ENCODE measurements around the gene NCAM2. TPM values are rescaled to one million over a fixed set of nuclear protein-coding genes. Genes with fewer than 3 reads are reported as not detected.

Gene NCAM2
- total and polyA plus RNA-seq, 2 of the 8 experiments (the other 6 are each of a cell fraction or from before 2014, with no cell fraction given): 0.14 to 1.1 TPM

- Histone ChIP-seq H4K20me1 (replicated peaks in 1 of 2; ENCODE audit: control insufficient read depth in 1 of 2, insufficient read depth in 2 of 2, low read length in 2 of 2) (no peaks in the 10 kb centered on the region), H2BK12ac (ENCODE audit: low read depth, low read length) (no peak overlapping the region), H3K4me2 (ENCODE audit: insufficient read depth in 1 of 2, low read depth in 2 of 2, low read length in 2 of 2) (no peak overlapping the region), H2BK20ac (ENCODE audit: low read length) (no peak overlapping the region), H3K18ac (ENCODE audit: extremely low read depth, low read length) (no peak overlapping the region), H2BK15ac (ENCODE audit: low read length) (no peak overlapping the region), H3K27ac (ENCODE audit: low read depth, low read length) (no peak overlapping the region), H2BK120ac (replicated peaks; ENCODE audit: low read depth, low read length) (no peak overlapping the region), H3K23ac (ENCODE audit: insufficient read length) (no peak overlapping the region), H3K4ac (replicated peaks; ENCODE audit: insufficient read length, low read depth, low read length) (no peak overlapping the region), H3K9ac (replicated peaks in 1 of 4; ENCODE audit: extremely low read depth in 1 of 4, low read depth in 3 of 4, low read length in 3 of 4) (no peak overlapping the region), H3K27me3 (replicated peaks in 1 of 4; ENCODE audit: control insufficient read depth in 3 of 4, extremely low read depth in 1 of 4, insufficient read depth in 3 of 4, low read length in 3 of 4) (no peaks in the 10 kb centered on the region), H3K79me2 (ENCODE audit: control insufficient read depth in 1 of 2, insufficient read depth in 2 of 2, low read length in 2 of 2) (no peaks in the 10 kb centered on the region), H3K9me3 (ENCODE audit: insufficient read depth in 2 of 2, low read depth in 1 of 2, low read length in 1 of 2) (no peaks in the 10 kb centered on the region), H3K4me1 (replicated peaks in 1 of 4; ENCODE audit: control insufficient read depth in 3 of 4, insufficient read depth in 4 of 4, low read length in 3 of 4) (no peaks in the 10 kb centered on the region), H3K56ac (replicated peaks; ENCODE audit: insufficient read length, low read depth, low read length) (no peak overlapping the region), H4K5ac (ENCODE audit: insufficient read length, low read depth, low read length) (no peak overlapping the region), H3K36me3 (ENCODE audit: control insufficient read depth in 2 of 4, insufficient read depth in 4 of 4, low read length in 3 of 4) (no peaks in the 10 kb centered on the region), H3K4me3 (ENCODE audit: extremely low read depth in 1 of 4, insufficient read depth in 2 of 4, low read depth in 3 of 4, low read length in 4 of 4) (no peak overlapping the region), H3K23me2 (ENCODE audit: low read depth, low read length) (no peaks in the 10 kb centered on the region), H2AFZ (ENCODE audit: low read length) (no peak overlapping the region), H4K91ac (replicated peaks; ENCODE audit: insufficient read length, low read length) (no peak overlapping the region), H2BK5ac (ENCODE audit: low read depth, low read length) (no peak overlapping the region), H3K14ac (ENCODE audit: insufficient read length) (no peak overlapping the region), H2AK5ac (ENCODE audit: low read depth, low read length) (no peak overlapping the region), H4K8ac (ENCODE audit: extremely low read depth, insufficient read depth, low read length) (no peak overlapping the region), H3K79me1 (ENCODE audit: low read depth, low read length) (no peaks in the 10 kb centered on the region)
- FAIRE-seq (no peak), DNase-seq (ENCODE audit: low read depth in 1 of 2, low spot score in 2 of 2) (no peak)
- 92 to 100% methylated on average over 1 of the region's 1 CpG for WGBS, 2 experiments (ENCODE audit: extremely low coverage in 1 of 2, insufficient coverage in 1 of 2, insufficient read length in 1 of 2, insufficient replicate concordance in 2 of 2, low coverage in 1 of 2, low lambda C conversion rate in 2 of 2, missing lambda C conversion rate in 1 of 2)
- ChIA-PET CTCF (ENCODE audit: partially characterized antibody) (no interaction called here), POLR2A (ENCODE audit: partially characterized antibody) (no interaction called here)
- TF ChIP-seq SAP30 (IDR thresholded peaks at IDR 0.05; ENCODE audit: insufficient read depth, insufficient replicate concordance, low read length) (no peak), KDM1A (IDR thresholded peaks at IDR 0.05; ENCODE audit: borderline replicate concordance, low read length) (no peak), NRF1 (IDR thresholded peaks at IDR 0.05; ENCODE audit: low read depth, low read length) (no peak), RAD21 (IDR thresholded peaks at IDR 0.05 in 1 of 2, conservative IDR thresholded peaks at IDR 0.05 in 1 of 2; ENCODE audit: low read depth in 2 of 2, low read length in 2 of 2) (no peak)
These were observed 466.5 kb downstream of the NCAM2 start for GRCh38 chr21:21464684-21465083.
